AG09309 (cell line): ENCODE measurements around the gene BTN2A1.

Experiments
- DNase-seq: peaks from one replicate; pipeline ENCODE4 v3.0.0-alpha.2; 2010; ENCODE audit warnings: low read depth
- H3K4me3 ChIP-seq: 2 replicates; pipeline ENCODE4 v1.5.1; 2011; ENCODE audit warnings: mild to moderate bottlenecking, low read depth, low read length, moderate library complexity; ENCODE audit not compliant: control insufficient read depth
- CTCF ChIP-seq: IDR thresholded peaks from 2 replicates; pipeline ENCODE4 v1.5.1; 2011; ENCODE audit warnings: mild to moderate bottlenecking, low read depth, low read length, inconsistent platforms; ENCODE audit not compliant: insufficient read depth, control insufficient read depth; ENCODE audit errors: missing control alignments

Gene BTN2A1

GRCh38 chr6:26468829-26469228, 11.1 kb downstream of the BTN2A1 start:
- H3K4me3 ChIP-seq: no peak overlapping the region
- no peak for TF ChIP-seq CTCF
- DNase-seq: no peak

GRCh38 chr6:26470643-26471042, 12.9 kb downstream of the BTN2A1 start:
- DNase-seq: no peak
- no peak overlapping the region for H3K4me3 ChIP-seq
- no peak for TF ChIP-seq CTCF

GRCh38 chr6:26471970-26472369, 14.2 kb downstream of the BTN2A1 start:
- no peak for TF ChIP-seq CTCF
- no peak overlapping the region for H3K4me3 ChIP-seq
- DNase-seq: no peak

- H3K4me3 ChIP-seq: no peak overlapping the region
- no peak for TF ChIP-seq CTCF
These were observed 15.0 kb downstream of the BTN2A1 start for GRCh38 chr6:26472549-26473290.

GRCh38 chr6:26473429-26473757, 15.6 kb downstream of the BTN2A1 start:
- H3K4me3 ChIP-seq: peak overlapping the region; percentile 24
- no peak for TF ChIP-seq CTCF
- DNase-seq: no peak

More at GRCh38 chr6:26472549-26473290, 15.0 kb downstream of the BTN2A1 start:
- no peak for DNase-seq

GRCh38 chr6:26473758-26474438, 16.1 kb downstream of the BTN2A1 start:
- peak; percentile 81 for DNase-seq
- peak overlapping the region; percentile 33 for H3K4me3 ChIP-seq
- TF ChIP-seq CTCF: no peak
